K562 (cell line): ENCODE measurements around the gene ANAPC2. TPM values are rescaled to one million over a fixed set of nuclear protein-coding genes. Genes with fewer than 3 reads are reported as not detected.
A peak's percentile ranks its signal among the peaks of the same experiment; 100 is the strongest.

Source experiments
- ARID4B ChIP-seq: sonication (generic); formaldehyde crosslinking; IDR thresholded peaks from 2 replicates; pipeline ENCODE4 v1.8.0; 2022; ENCODE audit warnings: mild to moderate bottlenecking, missing genetic modification reagents
- DPF2 ChIP-seq: fragments of 450-650 bp; IDR thresholded peaks from 2 replicates; pipeline ENCODE4 v1.6.1; 2016
- ELF2 ChIP-seq: fragments of 250-450 bp; sonication (Bioruptor Pico); IDR thresholded peaks from 2 replicates; pipeline ENCODE4 v1.5.0; 2021; ENCODE audit warnings: mild to moderate bottlenecking
- GMEB1 ChIP-seq: fragments of 250-450 bp; sonication (Bioruptor Pico); IDR thresholded peaks from 2 replicates; pipeline ENCODE4 v1.4.0; 2020; ENCODE audit warnings: mild to moderate bottlenecking
- KLF1 ChIP-seq: fragments of 450-650 bp; IDR thresholded peaks from 2 replicates; pipeline ENCODE4 v1.6.1; 2016; ENCODE audit warnings: missing genetic modification characterization, missing compliant biosample characterization
- MLLT1 ChIP-seq, 2 experiments: fragments of 450-650 bp; IDR thresholded peaks; 2 replicates each; pipeline ENCODE4 v1.6.1; 2016
- NKRF ChIP-seq: fragments of 450-650 bp; IDR thresholded peaks from 2 replicates; pipeline ENCODE4 v1.6.1; 2016; ENCODE audit warnings: borderline replicate concordance
- NR2C2 ChIP-seq, 2 experiments: fragments of 200-800 bp in 1 of 2; sonication (Bioruptor generic) in 1 of 2; sonication (generic) in 1 of 2; formaldehyde crosslinking in 1 of 2; IDR thresholded peaks; 2 replicates each; pipeline versions ENCODE4 v1.6.1 to v1.8.0; 2016 to 2022; ENCODE audit warnings: mild to moderate bottlenecking in 1 of 2, missing compliant biosample characterization in 1 of 2, missing genetic modification characterization in 1 of 2, missing genetic modification reagents in 1 of 2
- RB1 ChIP-seq: fragments of 450-650 bp; IDR thresholded peaks from 2 replicates; pipeline ENCODE4 v1.6.1; 2017; ENCODE audit warnings: low read depth, mild to moderate bottlenecking
- RBM25 ChIP-seq: fragments of 200-400 bp; formaldehyde crosslinking; IDR thresholded peaks from 2 replicates; pipeline ENCODE4 v1.6.1; 2018; ENCODE audit warnings: low read length, low read depth, moderate library complexity; ENCODE audit not compliant: severe bottlenecking
- TBP ChIP-seq: optimal IDR thresholded peaks from 2 replicates; pipeline ENCODE3; 2011; ENCODE audit warnings: low read depth, low read length, improper control_type of control experiment
- ZFP30 ChIP-seq: fragments of 250-450 bp; sonication (Bioruptor Pico); IDR thresholded peaks from 2 replicates; pipeline ENCODE4 v1.8.0; 2022; ENCODE audit warnings: moderate library complexity, mild to moderate bottlenecking, inconsistent platforms, borderline replicate concordance
- ZKSCAN1 ChIP-seq: fragments of 150-350 bp; IDR thresholded peaks from 2 replicates; pipeline ENCODE4 v1.6.1; 2016; ENCODE audit warnings: low read depth, low read length
- ZNF134 ChIP-seq: fragments of 250-450 bp; sonication (Bioruptor Pico); conservative IDR thresholded peaks from 2 replicates; pipeline ENCODE4 v1.4.0; 2020
- ZNF143 ChIP-seq: sonication (generic); formaldehyde crosslinking; IDR thresholded peaks from 2 replicates; pipeline ENCODE4 v1.9.0; 2022; ENCODE audit warnings: mild to moderate bottlenecking, missing genetic modification reagents
- ZNF431 ChIP-seq: sonication (generic); formaldehyde crosslinking; IDR thresholded peaks from 2 replicates; pipeline ENCODE4 v1.8.0; 2022; ENCODE audit warnings: mild to moderate bottlenecking, missing genetic modification reagents
- polyA plus RNA-seq, 8 experiments: library from polyadenylated mRNA; depleted of rRNA in 4 of 8; stranded (reverse) in 5 of 8; unstranded in 3 of 8; fragments of >200 nt; fragmentation: Nextera tagmentation in 2 of 8; fragmentation: Illumina TruSeq in 1 of 8; extraction: Ambion mirVana in 2 of 8; extraction: Trizol in 1 of 8; gene quantifications; 2 replicates each; pipeline versions ENCODE4 v1.2.1 to v1.2.3, GENCODE V29; 2011 to 2014; ENCODE audit warnings: inconsistent platforms in 1 of 8, missing spikeins in 1 of 8
- total RNA-seq, 7 experiments: library from RNA; depleted of rRNA in 6 of 7; stranded (reverse); fragments of >200 nt in 6 of 7; fragmentation: Illumina TruSeq in 2 of 7; extraction: Trizol in 2 of 7; gene quantifications; 2 replicates each; pipeline versions ENCODE4 v1.2.1 to v1.2.3, GENCODE V29; 2011 to 2021; ENCODE audit warnings: low replicate concordance in 1 of 7

Gene ANAPC2
- total and polyA plus RNA-seq, 9 of the 15 experiments (the other 6 are each of a cell fraction or from before 2014, with no cell fraction given), result 0.11 to 56.5 (median 17.1) TPM; not detected in 1

GRCh38 chr9:137129456-137130175 lies 58.7 kb downstream of the ANAPC2 start (continued):
- TF ChIP-seq ZNF134 (CRISPR knock-in tag), result 0 out of 2 replicates have a peak, but pooled peaks have one; percentile 5
- peak; percentile 54 for TF ChIP-seq ARID4B (CRISPR knock-in tag)
- TF ChIP-seq ELF2, result no peak
- peak; percentile 15; the same call in 1 of the 2 replicates for TF ChIP-seq DPF2
- TF ChIP-seq ZKSCAN1, result 0 out of 2 replicates have a peak, but pooled peaks have one; percentile 54
- peak in 1 of 2 experiments; percentile 39; a peak in 1 of 4 replicates for TF ChIP-seq MLLT1 (IDR thresholded peaks at IDR 0.05)
- TF ChIP-seq ZNF143, result peak; percentile 13; the same call in 1 of the 2 replicates
- peak; percentile 72; the same call in 1 of the 2 replicates for TF ChIP-seq RB1
- TF ChIP-seq NR2C2 (CRISPR knock-in tag; IDR thresholded peaks at IDR 0.05), result peak; percentile 3; the same call in 1 of the 2 replicates
- TF ChIP-seq NR2C2 (tag; IDR thresholded peaks at IDR 0.05), result peak; percentile 65; the same call in 1 of the 2 replicates
- TF ChIP-seq NKRF, result peak; percentile 63; the same call in 1 of the 2 replicates
- peak; percentile 97 for TF ChIP-seq GMEB1 (CRISPR knock-in tag)
- TF ChIP-seq ZFP30 (CRISPR knock-in tag), result no peak
- peak; percentile 92 for TF ChIP-seq TBP
- TF ChIP-seq KLF1 (tag), result peak; percentile 95
- TF ChIP-seq RBM25, result peak; percentile 53
- TF ChIP-seq ZNF431 (CRISPR knock-in tag), result 0 out of 2 replicates have a peak, but pooled peaks have one; percentile 37
